Astrocyte of the cerebellum (primary cell): ENCODE data around the gene SWT1.

ENCODE experiments used
- DNase-seq: peaks from one replicate; pipeline ENCODE4 v3.0.0-alpha.2; 2011; ENCODE audit warnings: low read depth
- H3K4me3 ChIP-seq: 2 replicates; pipeline ENCODE4 v1.5.1; 2011; ENCODE audit warnings: mild to moderate bottlenecking, low read depth, low read length, moderate library complexity
- in situ Hi-C: cut with HindIII; loops from 2 replicates; pipeline ENCODE4 v1.10.0; 2017; ENCODE audit warnings: low sequenced_read_pairs
- TF ChIP-seq, protein P1 (sequence below): IDR thresholded peaks from 2 replicates; pipeline ENCODE4 v1.5.1; 2012; ENCODE audit warnings: low read length, low read depth, moderate library complexity, mild to moderate bottlenecking; ENCODE audit errors: missing control alignments

Gene SWT1, protein sequence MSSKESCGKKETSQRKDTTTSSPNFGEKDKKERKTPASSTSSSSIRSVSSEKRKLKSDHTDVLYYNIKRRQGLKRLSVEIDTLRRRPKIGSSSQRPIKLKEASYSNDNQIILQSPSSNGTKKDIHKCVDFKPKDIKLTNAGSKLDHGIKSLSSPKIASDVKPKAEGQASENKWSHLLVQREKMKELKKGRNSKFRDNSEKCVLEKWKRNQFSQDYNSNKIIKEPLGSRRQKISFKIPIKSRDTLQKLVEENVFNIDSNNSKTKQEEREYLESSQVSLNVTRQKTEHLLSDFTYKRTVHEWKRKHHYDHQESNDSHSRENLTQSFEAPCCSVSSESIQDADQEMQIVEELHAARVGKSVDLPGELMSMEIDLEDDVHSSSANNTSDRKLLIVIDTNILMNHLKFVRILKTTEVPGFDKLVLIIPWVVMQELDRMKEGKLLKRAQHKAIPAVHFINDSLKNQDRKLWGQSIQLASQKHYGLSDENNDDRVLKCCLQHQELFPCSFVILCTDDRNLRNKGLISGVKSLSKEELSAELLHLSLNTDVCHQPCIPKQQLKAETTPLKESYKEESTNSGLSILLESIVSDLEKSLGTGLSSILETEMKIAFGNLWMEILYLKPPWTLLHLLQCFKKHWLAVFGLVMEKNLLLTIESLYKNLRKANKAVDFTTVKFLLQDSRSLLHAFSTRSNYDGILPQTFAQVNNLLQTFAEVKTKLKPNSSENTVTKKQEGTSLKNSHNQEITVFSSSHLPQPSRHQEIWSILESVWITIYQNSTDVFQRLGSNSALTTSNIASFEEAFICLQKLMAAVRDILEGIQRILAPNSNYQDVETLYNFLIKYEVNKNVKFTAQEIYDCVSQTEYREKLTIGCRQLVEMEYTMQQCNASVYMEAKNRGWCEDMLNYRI

DNA sequence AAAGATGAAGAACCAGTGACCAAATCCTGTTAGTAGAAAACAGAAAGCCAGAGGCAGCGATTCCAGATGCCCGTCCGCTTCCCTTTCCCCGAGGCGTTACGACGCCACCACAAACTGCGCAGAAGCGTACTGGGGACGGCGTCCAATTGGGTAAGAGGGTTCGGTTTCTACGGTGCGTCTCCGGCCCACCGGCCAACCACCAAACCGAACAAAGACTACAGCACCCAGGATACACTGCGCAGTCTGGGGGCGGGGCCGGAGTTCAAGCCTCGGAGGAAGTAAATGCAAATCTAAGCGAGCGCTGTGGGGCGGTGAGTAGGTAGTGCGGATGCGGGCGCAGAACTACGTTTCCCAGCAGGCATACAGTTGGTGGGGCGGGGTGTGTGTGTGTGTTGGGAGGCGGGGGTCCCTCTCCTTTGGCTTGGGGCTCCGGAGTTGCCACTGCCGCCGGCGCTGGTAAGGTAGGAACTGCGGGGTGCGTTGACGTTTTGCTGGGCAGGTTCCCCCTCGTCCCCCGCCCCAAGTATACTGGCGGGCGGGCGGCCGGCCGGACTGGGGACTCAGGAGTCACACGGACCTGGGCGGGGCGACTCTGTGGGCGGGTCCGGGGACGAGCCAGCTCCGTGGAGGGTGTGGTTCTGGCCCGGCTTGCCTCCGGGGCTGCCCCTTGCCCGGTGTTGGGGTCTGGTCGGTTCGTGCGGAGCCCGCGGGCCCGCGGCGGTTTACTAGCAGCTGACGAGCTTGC lies at the start of gene SWT1, which contains the start of gene TRMT1L:
TSS of gene SWT1 (plus strand) at position 314 of the 745 bp plus-strand sequence. CDS start 3,675 bp downstream, outside the sequence.
TSS of gene TRMT1L (minus strand) at position 100 of the 745 bp plus-strand sequence. CDS start 241 bp downstream, outside the sequence.
- DNase-seq, result peak; percentile 98
- TF ChIP-seq, protein P1, sequence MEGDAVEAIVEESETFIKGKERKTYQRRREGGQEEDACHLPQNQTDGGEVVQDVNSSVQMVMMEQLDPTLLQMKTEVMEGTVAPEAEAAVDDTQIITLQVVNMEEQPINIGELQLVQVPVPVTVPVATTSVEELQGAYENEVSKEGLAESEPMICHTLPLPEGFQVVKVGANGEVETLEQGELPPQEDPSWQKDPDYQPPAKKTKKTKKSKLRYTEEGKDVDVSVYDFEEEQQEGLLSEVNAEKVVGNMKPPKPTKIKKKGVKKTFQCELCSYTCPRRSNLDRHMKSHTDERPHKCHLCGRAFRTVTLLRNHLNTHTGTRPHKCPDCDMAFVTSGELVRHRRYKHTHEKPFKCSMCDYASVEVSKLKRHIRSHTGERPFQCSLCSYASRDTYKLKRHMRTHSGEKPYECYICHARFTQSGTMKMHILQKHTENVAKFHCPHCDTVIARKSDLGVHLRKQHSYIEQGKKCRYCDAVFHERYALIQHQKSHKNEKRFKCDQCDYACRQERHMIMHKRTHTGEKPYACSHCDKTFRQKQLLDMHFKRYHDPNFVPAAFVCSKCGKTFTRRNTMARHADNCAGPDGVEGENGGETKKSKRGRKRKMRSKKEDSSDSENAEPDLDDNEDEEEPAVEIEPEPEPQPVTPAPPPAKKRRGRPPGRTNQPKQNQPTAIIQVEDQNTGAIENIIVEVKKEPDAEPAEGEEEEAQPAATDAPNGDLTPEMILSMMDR, result no peak
- in situ Hi-C loops, result loop anchor here (25.0 kb wide), 1 partner anchor 530 kb away; no protein-coding TSS in a partner anchor

DNA sequence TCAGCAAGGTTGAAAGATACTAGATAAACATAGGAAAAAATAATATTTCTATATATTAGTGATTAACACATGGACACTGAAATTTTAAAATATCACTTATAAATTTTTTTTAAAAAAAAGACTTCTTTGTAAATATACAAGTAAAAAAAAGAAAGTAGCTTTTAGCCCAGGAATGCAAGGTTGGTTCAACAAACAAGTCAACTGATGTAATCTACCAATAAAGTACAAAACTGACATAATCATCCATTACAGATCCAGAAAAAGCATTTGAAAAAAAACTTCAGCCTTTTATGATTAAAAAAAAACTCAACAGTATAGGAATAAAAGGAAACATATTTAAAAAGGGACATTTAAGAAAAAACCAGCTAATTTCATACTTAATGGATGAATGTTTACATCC lies 48.6 kb upstream of the SWT1 start:
- no peak overlapping the region for H3K4me3 ChIP-seq
- no peak for DNase-seq
- TF ChIP-seq, protein P1, result no peak
- in situ Hi-C loops, result no loop called here

More for the DNA sequence above, at the start of gene SWT1, which contains the start of gene TRMT1L:
- H3K4me3 ChIP-seq, result peak within 1 kb of the TSS; percentile 85

DNA sequence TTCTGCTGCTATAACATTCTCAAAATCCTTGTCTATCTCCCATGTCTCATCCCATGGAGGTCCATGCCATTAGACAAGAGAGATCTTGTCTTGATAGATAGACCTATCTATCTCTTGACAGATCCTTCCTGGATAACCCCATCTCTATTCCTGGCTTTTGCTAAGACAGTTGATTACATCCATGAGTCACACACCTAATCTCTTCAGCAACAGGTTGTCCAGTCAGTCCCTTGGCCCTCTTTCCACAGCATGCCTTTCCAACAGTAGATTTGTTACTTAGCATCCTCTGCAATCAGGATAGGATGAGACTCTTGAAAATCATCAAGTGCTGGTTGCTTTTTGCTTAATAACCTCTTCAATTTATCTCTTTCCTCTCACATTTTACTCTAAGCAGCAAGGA lies 46.8 kb upstream of the SWT1 start:
- TF ChIP-seq, protein P1, result no peak
- no peak for DNase-seq
- in situ Hi-C loops, result no loop called here
- no peak overlapping the region for H3K4me3 ChIP-seq

DNA sequence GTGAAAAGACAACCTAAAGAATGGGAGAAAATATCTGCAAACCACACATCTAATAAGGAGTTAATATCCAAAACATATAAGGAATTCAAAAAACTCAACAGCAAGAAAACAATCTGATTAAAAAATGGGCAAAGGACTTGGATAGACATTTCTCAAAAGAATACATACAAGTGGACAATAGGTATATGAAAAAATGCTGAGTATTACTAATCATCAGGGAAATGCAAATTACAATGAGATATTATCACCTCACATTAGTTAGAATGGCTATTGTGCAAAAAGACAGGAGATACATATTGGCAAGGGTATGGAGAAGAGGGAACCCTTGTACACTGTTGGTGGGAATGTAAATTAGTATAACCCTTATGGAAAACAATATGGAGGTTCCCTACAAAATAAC lies 45.1 kb upstream of the SWT1 start:
- no peak for DNase-seq
- in situ Hi-C loops, result no loop called here
- TF ChIP-seq, protein P1, result no peak
- no peak overlapping the region for H3K4me3 ChIP-seq

DNA sequence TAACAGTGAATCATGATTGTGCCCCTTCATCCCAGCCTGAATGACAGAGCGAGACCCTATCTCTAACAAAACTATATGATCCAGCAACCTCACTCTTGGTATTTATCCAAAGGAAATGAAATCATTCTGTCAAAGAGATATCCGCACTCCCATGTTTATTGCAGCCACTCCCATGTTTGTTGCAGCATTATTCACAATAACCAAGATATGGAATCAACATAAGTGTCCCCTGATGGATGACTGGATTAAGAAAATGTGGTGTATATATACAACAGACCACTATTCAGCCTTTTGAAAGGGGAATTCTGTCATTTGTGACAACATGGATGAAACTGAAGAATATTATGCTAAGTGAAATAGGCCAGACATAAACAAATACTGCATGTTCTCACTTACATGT lies 44.6 kb upstream of the SWT1 start:
- in situ Hi-C loops, result no loop called here
- TF ChIP-seq, protein P1, result no peak
- DNase-seq, result no peak
- H3K4me3 ChIP-seq, result no peak overlapping the region

DNA sequence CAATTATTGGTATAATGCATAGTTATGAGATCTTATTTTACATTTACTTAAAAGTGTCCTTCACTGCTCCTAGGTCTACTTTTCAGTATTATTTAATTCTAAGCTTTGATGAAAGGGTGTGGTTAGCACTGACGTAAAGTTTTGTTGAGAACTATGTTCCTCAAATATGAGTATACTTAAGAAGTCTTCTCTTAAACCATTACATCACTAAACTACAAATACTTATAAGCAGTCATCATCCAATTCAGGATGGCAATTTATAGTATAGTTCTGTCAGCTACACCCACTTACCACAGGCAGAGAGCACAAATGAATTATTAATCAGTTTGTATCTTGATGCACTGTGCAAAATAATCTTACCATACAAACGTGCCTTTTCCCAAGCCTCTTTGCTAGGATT lies 27.3 kb upstream of the SWT1 start:
- DNase-seq, result no peak
- TF ChIP-seq, protein P1, result no peak
- in situ Hi-C loops, result no loop called here
- H3K4me3 ChIP-seq, result no peak overlapping the region
